ENCODE measurements around the gene ASB4.

GRCh38 chr7:95584769-95585425 lies 99.2 kb downstream of the ASB4 start:
- TF ChIP-seq REST (IDR thresholded peaks at IDR 0.05; ENCODE audit: insufficient replicate concordance, low read depth): no peak
- no peak for TF ChIP-seq CTCF (IDR thresholded peaks at IDR 0.05; ENCODE audit: insufficient read depth, low read length)
- TF ChIP-seq POLR2AphosphoS5 (IDR thresholded peaks at IDR 0.05; ENCODE audit: low read depth): no peak
- TF ChIP-seq GABPA (IDR thresholded peaks at IDR 0.05; ENCODE audit: low read depth): no peak

Measured in HL-60 (cell line).